Breast epithelium (tissue), 3 donors: ENCODE measurements around the gene ACVR1.
A peak's percentile ranks its signal among the peaks of the same experiment; 100 is the strongest.

ENCODE experiments used
- CTCF ChIP-seq, 3 donors: fragments of 450-650 bp; IDR thresholded peaks; one replicate each; pipeline ENCODE4 v1.5.1; 2016 to 2017; ENCODE audit warnings: antibody characterized with exemption in 3 of 3, mild to moderate bottlenecking in 3 of 3, moderate library complexity in 3 of 3
- POLR2A ChIP-seq: fragments of 450-650 bp; IDR thresholded peaks from one replicate; pipeline ENCODE4 v1.6.1; 2016; ENCODE audit warnings: antibody characterized with exemption, mild to moderate bottlenecking, moderate library complexity

GRCh38 chr2:157777427-157777826, 98.7 kb downstream of the ACVR1 start:
- TF ChIP-seq CTCF (IDR thresholded peaks at IDR 0.05) (peak in 2 of 3 donors; percentile 51 to 59), POLR2A (no peak)
